Measurements from ENCODE around the gene CAT. TPM values are rescaled to one million over a fixed set of nuclear protein-coding genes. Genes with fewer than 3 reads are reported as not detected.

The CAT gene
- polyA plus RNA-seq, 1 of the 3 experiments (the other 2 are of a cell fraction): 26.6 TPM

DNA sequence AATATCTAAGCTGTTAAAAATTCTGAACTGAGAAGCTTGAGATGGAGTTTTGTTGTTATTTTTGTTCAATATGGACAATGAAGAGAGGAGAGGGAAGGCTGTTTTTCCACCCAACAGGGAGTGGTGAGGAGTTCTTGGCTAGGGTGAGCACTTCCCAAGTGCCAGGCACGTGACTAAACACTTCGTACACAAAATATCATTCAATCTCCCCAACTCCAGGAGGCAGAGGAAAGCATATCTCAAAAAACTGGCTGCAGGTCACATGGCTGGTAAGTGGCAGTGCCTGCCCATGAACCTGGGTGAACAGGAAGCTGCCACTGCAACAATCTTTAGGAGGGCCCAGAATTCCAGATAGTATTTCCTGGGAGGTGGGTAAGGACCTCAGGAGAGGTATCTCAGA, 63.2 kb downstream of the CAT start:
- TF ChIP-seq RFX5 (IDR thresholded peaks at IDR 0.05; ENCODE audit: low read length) (no peak), FOXJ3 (CRISPR knock-in tag; IDR thresholded peaks at IDR 0.05) (no peak), MEF2A (IDR thresholded peaks at IDR 0.05; ENCODE audit: borderline replicate concordance, low read depth) (no peak), RCOR1 (IDR thresholded peaks at IDR 0.05; ENCODE audit: low read length) (no peak), USF2 (IDR thresholded peaks at IDR 0.05; ENCODE audit: borderline replicate concordance, low read depth, low read length) (no peak), EP300 (IDR thresholded peaks at IDR 0.05; ENCODE audit: borderline replicate concordance in 1 of 2, low read depth in 1 of 2, low read length in 1 of 2) (no peak), REST (IDR thresholded peaks at IDR 0.05; ENCODE audit: low read depth, low read length) (no peak), GATA2 (CRISPR knock-in tag; IDR thresholded peaks at IDR 0.05) (no peak), SIN3A (IDR thresholded peaks at IDR 0.05; ENCODE audit: borderline replicate concordance, low read depth, low read length) (no peak), JUND (IDR thresholded peaks at IDR 0.05) (no peak), NFIC (IDR thresholded peaks at IDR 0.05; ENCODE audit: borderline replicate concordance) (no peak), NRF1 (IDR thresholded peaks at IDR 0.05; ENCODE audit: low read depth, low read length) (no peak)
- TF ChIP-seq, protein P1, sequence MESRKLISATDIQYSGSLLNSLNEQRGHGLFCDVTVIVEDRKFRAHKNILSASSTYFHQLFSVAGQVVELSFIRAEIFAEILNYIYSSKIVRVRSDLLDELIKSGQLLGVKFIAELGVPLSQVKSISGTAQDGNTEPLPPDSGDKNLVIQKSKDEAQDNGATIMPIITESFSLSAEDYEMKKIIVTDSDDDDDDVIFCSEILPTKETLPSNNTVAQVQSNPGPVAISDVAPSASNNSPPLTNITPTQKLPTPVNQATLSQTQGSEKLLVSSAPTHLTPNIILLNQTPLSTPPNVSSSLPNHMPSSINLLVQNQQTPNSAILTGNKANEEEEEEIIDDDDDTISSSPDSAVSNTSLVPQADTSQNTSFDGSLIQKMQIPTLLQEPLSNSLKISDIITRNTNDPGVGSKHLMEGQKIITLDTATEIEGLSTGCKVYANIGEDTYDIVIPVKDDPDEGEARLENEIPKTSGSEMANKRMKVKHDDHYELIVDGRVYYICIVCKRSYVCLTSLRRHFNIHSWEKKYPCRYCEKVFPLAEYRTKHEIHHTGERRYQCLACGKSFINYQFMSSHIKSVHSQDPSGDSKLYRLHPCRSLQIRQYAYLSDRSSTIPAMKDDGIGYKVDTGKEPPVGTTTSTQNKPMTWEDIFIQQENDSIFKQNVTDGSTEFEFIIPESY (IDR thresholded peaks at IDR 0.05; ENCODE audit: borderline replicate concordance, low read depth): no peak
- TF ChIP-seq, protein P2, sequence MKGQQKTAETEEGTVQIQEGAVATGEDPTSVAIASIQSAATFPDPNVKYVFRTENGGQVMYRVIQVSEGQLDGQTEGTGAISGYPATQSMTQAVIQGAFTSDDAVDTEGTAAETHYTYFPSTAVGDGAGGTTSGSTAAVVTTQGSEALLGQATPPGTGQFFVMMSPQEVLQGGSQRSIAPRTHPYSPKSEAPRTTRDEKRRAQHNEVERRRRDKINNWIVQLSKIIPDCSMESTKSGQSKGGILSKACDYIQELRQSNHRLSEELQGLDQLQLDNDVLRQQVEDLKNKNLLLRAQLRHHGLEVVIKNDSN (IDR thresholded peaks at IDR 0.05; ENCODE audit: borderline replicate concordance, low read depth): no peak
- Histone ChIP-seq H2AFZ (ENCODE audit: low read depth) (no peak overlapping the region), H3K36me3 (replicated peaks in 1 of 2; ENCODE audit: control insufficient read depth in 1 of 2, insufficient read depth in 2 of 2, low read length in 1 of 2) (no peaks in the 10 kb centered on the region), H3K27me3 (ENCODE audit: insufficient read depth) (no peaks in the 10 kb centered on the region), H3K9me3 (no peaks in the 10 kb centered on the region), H3K79me2 (ENCODE audit: insufficient read depth) (no peaks in the 10 kb centered on the region), H3F3A (replicated peaks; ENCODE audit: insufficient read depth) (no peaks in the 10 kb centered on the region), H3K4me1 (ENCODE audit: control insufficient read depth in 1 of 2, insufficient read depth in 2 of 2, low read depth in 1 of 2, low read length in 1 of 2) (peaks cover 0 to 2% of the 10 kb centered on the region in 2 experiments; a peak in 1 of 4 replicates), H3K4me3 (ENCODE audit: low read depth in 2 of 2, low read length in 1 of 2) (no peak overlapping the region), H3K4me2 (no peak overlapping the region), H3K9ac (no peak overlapping the region), H3K9me2 (no peaks in the 10 kb centered on the region), H4K20me1 (ENCODE audit: insufficient read depth) (no peaks in the 10 kb centered on the region), H3K27ac (ENCODE audit: low read depth in 2 of 2, low read length in 1 of 2) (no peak overlapping the region)
- no peak for DNase-seq
- ChIA-PET POLR2A (no interaction called here), CTCF (interaction anchor here (0.6 to 4.6 kb wide), 5 partner anchors 9 to 425 kb away, joined by 3 to 28 read pairs (median 3); partner anchors contain the start of gene ELF5)
- WGBS (ENCODE audit: low lambda C conversion rate): 20% methylated on average over 2 of the region's 2 CpGs
